Stimulated activated CD8-positive, alpha-beta memory T cell treated with anti-CD3 and anti-CD28 coated beads, Interleukin-12 subunit alpha, Interleukin-12 subunit beta, amount 100 ng/mL, for 4 hours (primary cell): Measurements from ENCODE around the gene TAS2R7.
"Not testable (repeated sequence)": the region's sequence is repeated elsewhere in the genome, so short reads cannot be mapped to it uniquely, and the experiment has no call there.

Experiments used
- DNase-seq: peaks from one replicate; pipeline ENCODE4 v3.0.0-alpha.2; 2020; ENCODE audit warnings: low read depth

Gene TAS2R7

GRCh38 chr12:10802587-10802986, at the start of gene TAS2R7:
Gene TAS2R7, minus strand, starts transcription at chr12:10802627. Its CDS starts 57 bp downstream, at chr12:10802570.
- no peak for DNase-seq

GRCh38 chr12:10851243-10851858, 48.9 kb upstream of the TAS2R7 start:
- no peak for DNase-seq

DNA sequence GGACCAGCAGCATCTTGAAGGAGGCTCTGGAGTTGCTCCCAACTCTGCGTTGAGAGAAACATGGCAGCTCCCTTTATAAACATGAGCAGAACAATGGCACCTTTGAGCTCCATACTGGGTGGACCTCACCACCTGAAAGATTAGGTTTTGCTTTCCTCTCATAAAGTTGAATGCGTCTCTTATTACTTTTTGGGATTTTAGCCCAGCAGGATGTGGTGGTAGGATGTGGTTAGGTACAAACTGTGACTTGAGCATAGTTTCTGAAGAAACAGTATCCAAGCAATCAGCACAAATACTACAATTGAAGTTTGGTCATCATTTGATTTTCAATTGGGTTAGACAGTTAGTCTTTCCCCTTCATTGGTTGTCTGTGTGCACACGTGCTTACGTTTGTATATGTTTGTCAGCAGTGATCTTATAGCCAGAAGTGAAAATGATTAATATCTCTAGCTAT, 47.0 kb upstream of the TAS2R7 start, which contains the start of gene PRR4:
Gene PRR4 (minus strand): TSS at position 51 of the 454 bp plus-strand sequence. CDS start 38 bp downstream, at position 13.
- no peak for DNase-seq

GRCh38 chr12:10847744-10848143, 45.3 kb upstream of the TAS2R7 start:
- no peak for DNase-seq

- DNase-seq: no peak
Measured at GRCh38 chr12:10842862-10843261, 40.4 kb upstream of the TAS2R7 start.

GRCh38 chr12:10838461-10838860, 36.0 kb upstream of the TAS2R7 start:
- DNase-seq: no peak

DNA sequence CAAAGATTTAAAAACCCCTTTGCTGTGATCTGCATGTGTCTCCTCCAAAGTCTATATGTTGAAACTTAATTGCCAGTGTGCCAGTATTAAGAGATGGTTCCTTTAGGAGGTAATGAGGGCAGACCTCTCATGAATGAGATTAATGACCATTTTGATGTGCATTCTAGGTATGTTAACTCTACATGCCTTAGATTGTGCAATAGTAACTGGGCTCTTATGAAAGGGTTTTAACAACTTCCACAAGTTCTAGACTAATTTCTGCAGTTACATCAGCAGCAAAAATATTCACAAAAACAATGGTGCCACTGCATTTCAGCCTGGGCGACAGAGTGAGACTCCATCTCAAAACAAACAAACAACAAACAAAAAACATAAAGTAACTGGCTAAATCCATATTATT, 27.6 kb upstream of the TAS2R7 start:
- DNase-seq: no peak

GRCh38 chr12:10826258-10826657, 23.8 kb upstream of the TAS2R7 start, which contains the start of gene TAS2R10:
Gene TAS2R10, minus strand, starts transcription at chr12:10826358. Its CDS starts 89 bp downstream, at chr12:10826269.
- no peak for DNase-seq

DNA sequence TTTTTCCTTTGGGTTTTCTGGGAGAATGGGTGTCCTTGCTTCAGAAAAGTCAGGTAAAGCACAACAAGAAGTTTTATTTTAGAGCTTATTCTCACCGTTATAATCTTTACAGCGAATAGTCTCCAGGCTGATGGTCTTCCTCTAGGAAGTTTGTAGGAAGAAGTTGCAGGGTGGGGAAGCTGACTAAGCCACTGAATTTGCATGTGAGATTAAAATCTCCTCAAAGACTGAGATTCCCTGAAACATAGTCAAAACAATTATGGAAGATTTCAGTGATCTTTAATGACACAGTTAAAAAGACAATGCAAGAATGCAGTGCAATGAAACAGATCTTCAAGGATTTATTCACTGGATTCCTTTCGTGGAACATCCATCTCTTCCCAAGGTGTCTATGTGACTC, 22.5 kb upstream of the TAS2R7 start:
- no peak for DNase-seq

DNA sequence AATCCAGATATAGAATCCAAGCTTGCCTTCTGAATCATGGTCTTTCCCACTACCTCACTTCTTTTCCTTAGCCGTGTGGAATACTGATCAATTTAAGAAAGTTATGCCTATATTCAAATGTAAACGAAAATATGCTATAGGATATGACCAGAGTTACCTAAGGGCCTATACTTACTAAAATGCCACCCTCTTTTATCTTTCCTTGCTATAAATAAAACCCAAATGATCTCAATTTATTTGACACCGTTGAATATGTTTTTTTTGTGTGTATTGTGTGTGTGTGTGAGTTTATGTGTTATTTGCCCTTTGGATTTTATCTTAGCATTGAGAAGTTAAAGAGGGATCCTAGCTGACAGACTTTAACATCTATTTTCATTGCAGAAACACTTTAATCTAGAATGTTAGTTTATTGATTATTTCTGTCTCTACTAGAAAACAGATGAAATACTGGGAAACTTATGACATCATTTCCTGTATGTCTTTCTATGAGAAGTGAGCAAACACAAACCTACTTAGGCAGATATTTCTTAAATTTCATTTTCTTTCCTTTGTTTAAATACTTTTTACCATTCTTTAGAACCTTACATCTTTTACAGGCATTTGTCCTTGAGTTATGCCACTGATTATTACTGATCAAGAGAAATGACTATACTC, 9.6 kb upstream of the TAS2R7 start:
- no peak for DNase-seq

GRCh38 chr12:10810068-10810467, 7.6 kb upstream of the TAS2R7 start, which contains the start of gene TAS2R9:
Gene TAS2R9, minus strand, starts transcription at chr12:10810168. Its CDS starts 93 bp downstream, at chr12:10810075.
- DNase-seq: no peak

GRCh38 chr12:10807186-10807585, 4.8 kb upstream of the TAS2R7 start, which contains the start of gene TAS2R8:
Gene TAS2R8, minus strand, starts transcription at chr12:10807286. Its CDS starts 306 bp downstream, at chr12:10806980.
- no peak for DNase-seq

DNA sequence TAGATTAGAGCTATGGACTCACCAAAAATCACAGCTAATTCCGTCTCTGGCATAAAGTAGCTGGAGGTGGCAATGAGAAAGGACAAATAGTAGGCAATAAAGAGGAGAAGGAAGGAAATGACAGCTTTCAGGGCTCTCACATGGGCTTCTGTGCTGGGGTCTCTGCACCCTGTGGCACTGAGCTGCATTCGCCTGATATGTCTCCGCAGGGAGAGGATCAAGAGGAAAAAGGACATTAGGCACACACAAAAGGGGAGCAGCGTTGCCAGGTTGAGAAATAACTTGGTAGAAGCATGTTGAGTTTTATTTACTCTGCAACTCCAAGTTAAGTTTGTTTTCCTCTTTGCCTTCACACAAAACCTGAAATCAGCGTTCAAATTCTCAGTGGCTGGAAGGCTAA, 686 bp downstream of the TAS2R7 start:
- no peak for DNase-seq

DNA sequence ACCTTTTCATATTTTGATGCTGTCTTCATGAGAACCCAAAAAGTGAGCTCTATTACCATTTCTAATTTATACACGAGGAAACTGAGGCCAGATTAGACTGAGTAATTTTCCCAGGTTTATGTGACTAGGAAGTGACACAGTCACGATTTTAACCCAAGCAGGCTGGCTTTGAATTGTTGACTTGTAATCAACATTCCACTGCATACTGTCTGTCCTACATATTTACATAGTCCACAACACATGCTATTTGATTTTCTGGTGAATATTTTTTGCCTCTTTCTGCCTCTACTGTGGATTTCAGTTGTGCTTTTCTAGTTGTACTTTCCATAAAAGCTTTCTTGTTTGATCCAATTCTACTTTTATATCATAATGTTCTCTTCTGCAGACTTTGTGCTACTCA, 8.2 kb downstream of the TAS2R7 start:
- no peak for DNase-seq

- not testable (repeated sequence) for DNase-seq
Measured at GRCh38 chr12:10791769-10792168, 10.7 kb downstream of the TAS2R7 start.

GRCh38 chr12:10783252-10783651, 19.2 kb downstream of the TAS2R7 start:
- no peak for DNase-seq

GRCh38 chr12:10779103-10779502, 23.3 kb downstream of the TAS2R7 start:
- no peak for DNase-seq

GRCh38 chr12:10771132-10771733, 31.2 kb downstream of the TAS2R7 start:
- DNase-seq: no peak

- no peak for DNase-seq
Measured at GRCh38 chr12:10759657-10760056, 42.8 kb downstream of the TAS2R7 start.

GRCh38 chr12:10756194-10756593, 46.2 kb downstream of the TAS2R7 start:
- no peak for DNase-seq

- DNase-seq: no peak
Measured at GRCh38 chr12:10753059-10753458, 49.4 kb downstream of the TAS2R7 start.
